K562 (cell line): ENCODE data around the gene ORC4. TPM values are rescaled to one million over a fixed set of nuclear protein-coding genes. Genes with fewer than 3 reads are reported as not detected.
A peak's percentile ranks its signal among the peaks of the same experiment; 100 is the strongest.

Experiments
- ATAC-seq: fragments of 200-7000 bp; cut with Tn5 transposase; 3 replicates; pipeline ENCODE4 v1.9.1; 2020; ENCODE audit warnings: moderate library complexity
- BruUV-seq: library from RNA; stranded (reverse); fragments of 400-500 nt; replicated peaks from 2 replicates; lab custom pipeline; 2021; lab: Mats Ljungman, UMichigan
- CTCF ChIA-PET: fragments of 300-600 bp; formaldehyde crosslinking; extraction: SDS; loops from one replicate; lab custom pipeline; 2021; ENCODE audit warnings: low intra/inter-chr PET ratio; lab: Yijun Ruan, JAX
- POLR2A ChIA-PET: fragments of 300-600, 350-650 bp; sonication (Branson Sonifier 250); formaldehyde crosslinking; extraction: SDS; loops from one replicate; lab custom pipeline; 2021; ENCODE audit warnings: antibody characterized with exemption, inconsistent platforms; lab: Yijun Ruan, JAX
- DNase-seq, 4 experiments: peaks; one replicate each; pipeline versions ENCODE4 v3.0.0 to v3.0.0-alpha.2; 2011 to 2018; ENCODE audit warnings: low spot score in 3 of 4, mixed read lengths in 3 of 4; ENCODE audit errors: extremely low read depth in 1 of 4
- FAIRE-seq: peaks from 2 replicates; lab custom pipeline; 2011; peaks lifted over from hg19 to GRCh38; lab: Jason Lieb, UNC
- H2AFZ ChIP-seq: 2 replicates; pipeline ENCODE4 v1.6.0; 2011; ENCODE audit warnings: low read depth, low read length, control low read depth, inconsistent platforms
- H3K27ac ChIP-seq: fragments of 200-600 bp; 3 replicates; pipeline ENCODE4 v1.8.0; 2011; ENCODE audit warnings: low read depth, mild to moderate bottlenecking, control low read depth, inconsistent platforms, low read length, moderate library complexity, mixed read lengths; ENCODE audit errors: extremely low read depth
- H3K27me3 ChIP-seq, 2 experiments: fragments of 300-600 bp in 1 of 2; 2 replicates in 1 of 2; 3 replicates in 1 of 2; pipeline versions ENCODE4 v1.6.0 to v1.8.0; 2011; ENCODE audit warnings: inconsistent platforms in 2 of 2, low read length in 2 of 2, mild to moderate bottlenecking in 1 of 2, mixed read lengths in 1 of 2, moderate library complexity in 1 of 2; ENCODE audit not compliant: control insufficient read depth in 2 of 2, insufficient read depth in 2 of 2
- H3K36me3 ChIP-seq: fragments of 300-600 bp; 3 replicates; pipeline ENCODE4 v1.8.0; 2011; ENCODE audit warnings: mild to moderate bottlenecking, low read length, inconsistent platforms; ENCODE audit not compliant: control insufficient read depth, insufficient read depth
- H3K4me1 ChIP-seq, 2 experiments: fragments of 200-600 bp in 1 of 2; replicated peaks in 1 of 2; 2 replicates in 1 of 2; 3 replicates in 1 of 2; pipeline versions ENCODE4 v1.5.1 to v1.8.0; 2011; ENCODE audit warnings: inconsistent platforms in 2 of 2, low read length in 2 of 2, mild to moderate bottlenecking in 1 of 2, mixed read lengths in 1 of 2, moderate library complexity in 1 of 2; ENCODE audit not compliant: control insufficient read depth in 2 of 2, insufficient read depth in 2 of 2
- H3K4me2 ChIP-seq: 2 replicates; pipeline ENCODE4 v1.6.1; 2011; ENCODE audit warnings: low read length, control low read depth, inconsistent platforms, mixed read lengths; ENCODE audit not compliant: insufficient read depth
- H3K4me3 ChIP-seq: fragments of 200-600 bp; sonication (generic), shearing (Covaris generic); 2 replicates; pipeline ENCODE4 v1.5.1; 2016; ENCODE audit warnings: control low read depth, inconsistent platforms
- H3K79me2 ChIP-seq: fragments of 200-600 bp; 3 replicates; pipeline ENCODE4 v1.8.0; 2011; ENCODE audit warnings: low read length, inconsistent platforms; ENCODE audit not compliant: control insufficient read depth, insufficient read depth
- H3K9ac ChIP-seq, 2 experiments: 2 replicates each; pipeline versions ENCODE4 v1.6.0 to v1.6.1; 2011; ENCODE audit warnings: low read depth in 2 of 2, low read length in 2 of 2, control low read depth in 1 of 2, inconsistent platforms in 1 of 2, mild to moderate bottlenecking in 1 of 2, mixed read lengths in 1 of 2; ENCODE audit not compliant: insufficient read depth in 1 of 2
- H3K9me1 ChIP-seq: one replicate; pipeline ENCODE4 v1.6.0; 2011; ENCODE audit warnings: inconsistent platforms, mild to moderate bottlenecking, low read length, moderate library complexity; ENCODE audit not compliant: control insufficient read depth, insufficient read depth
- H3K9me3 ChIP-seq: replicated peaks from 2 replicates; pipeline ENCODE4 v1.5.1; 2011; ENCODE audit warnings: low read depth, low read length, inconsistent platforms; ENCODE audit not compliant: control insufficient read depth, insufficient read depth
- H4K20me1 ChIP-seq: replicated peaks from 2 replicates; pipeline ENCODE4 v1.6.1; 2011; ENCODE audit warnings: low read length, inconsistent platforms, mixed read lengths; ENCODE audit not compliant: control insufficient read depth, insufficient read depth
- ARID2 ChIP-seq: fragments of 450-650 bp; IDR thresholded peaks from 2 replicates; pipeline ENCODE4 v1.6.1; 2017; ENCODE audit warnings: antibody characterized with exemption, mild to moderate bottlenecking
- CTBP1 ChIP-seq: fragments of 450-650 bp; IDR thresholded peaks from 2 replicates; pipeline ENCODE4 v1.6.1; 2016; ENCODE audit warnings: borderline replicate concordance
- DDX20 ChIP-seq: fragments of 450-650 bp; IDR thresholded peaks from 2 replicates; pipeline ENCODE4 v1.6.1; 2016; ENCODE audit warnings: missing genetic modification characterization, low read depth, mild to moderate bottlenecking, missing compliant biosample characterization, moderate library complexity
- EGR1 ChIP-seq: fragments of 450-650 bp; conservative IDR thresholded peaks from 2 replicates; pipeline ENCODE4 v1.6.1; 2017; ENCODE audit warnings: mild to moderate bottlenecking
- HOXB6 ChIP-seq: fragments of 250-450 bp; sonication (Bioruptor Pico); IDR thresholded peaks from 2 replicates; pipeline ENCODE4 v1.5.1; 2022; ENCODE audit warnings: mild to moderate bottlenecking, borderline replicate concordance
- NRF1 ChIP-seq, 2 experiments: fragments of 450-650 bp; IDR thresholded peaks in 1 of 2; conservative IDR thresholded peaks in 1 of 2; 2 replicates each; pipeline ENCODE4 v1.6.1; 2014; ENCODE audit warnings: mild to moderate bottlenecking in 2 of 2
- PHF8 ChIP-seq: fragments of 200-600 bp; sonication (generic); IDR thresholded peaks from 2 replicates; pipeline ENCODE4 v1.6.1; 2012; ENCODE audit warnings: mixed run types, mild to moderate bottlenecking, inconsistent platforms, low read length, moderate library complexity, borderline replicate concordance
- THRAP3 ChIP-seq: fragments of 450-650 bp; IDR thresholded peaks from 2 replicates; pipeline ENCODE4 v1.6.1; 2016; ENCODE audit warnings: mild to moderate bottlenecking, inconsistent platforms, borderline replicate concordance
- ZBTB11 ChIP-seq, 3 experiments: fragments of 200-800 bp in 1 of 3; fragments of 250-450 bp in 1 of 3; fragments of 450-650 bp in 1 of 3; sonication (Bioruptor Pico) in 1 of 3; sonication (Bioruptor generic) in 1 of 3; formaldehyde crosslinking in 1 of 3; IDR thresholded peaks; 2 replicates each; pipeline versions ENCODE4 v1.6.1 to v1.8.0; 2016 to 2022; ENCODE audit warnings: mild to moderate bottlenecking in 2 of 3, missing genetic modification characterization in 2 of 3, missing compliant biosample characterization in 1 of 3, moderate library complexity in 1 of 3
- ZFP91 ChIP-seq: sonication (generic); formaldehyde crosslinking; IDR thresholded peaks from 2 replicates; pipeline ENCODE4 v1.8.0; 2022; ENCODE audit warnings: mild to moderate bottlenecking, missing genetic modification reagents
- ZNF282 ChIP-seq: sonication (generic); formaldehyde crosslinking; IDR thresholded peaks from 2 replicates; pipeline ENCODE4 v1.8.1; 2023; ENCODE audit warnings: missing genetic modification reagents
- WGBS: fragments of 100-300 bp; shearing (Covaris generic); methylation state at CpG from one replicate; pipeline ENCODE4 v1.1.6; 2016; ENCODE audit warnings: low coverage, mixed read lengths; ENCODE audit not compliant: insufficient coverage; ENCODE audit errors: missing lambda C conversion rate; 5-methylcytosine and 5-hydroxymethylcytosine counted together
- in situ Hi-C: fragments of 300-500 bp; cut with MboI; formaldehyde crosslinking; loops from 4 replicates; pipeline ENCODE4 v1.15.0; 2018; ENCODE audit warnings: inconsistent platforms, mixed read lengths
- intact Hi-C: fragments of 100-400 bp; cut with micrococcal nuclease; formaldehyde crosslinking; loops from 2 replicates; pipeline ENCODE4 v1.14.2; 2022
- polyA plus RNA-seq, 8 experiments: library from polyadenylated mRNA; depleted of rRNA in 4 of 8; stranded (reverse) in 5 of 8; unstranded in 3 of 8; fragments of >200 nt; fragmentation: Nextera tagmentation in 2 of 8; fragmentation: Illumina TruSeq in 1 of 8; extraction: Ambion mirVana in 2 of 8; extraction: Trizol in 1 of 8; gene quantifications; 2 replicates each; pipeline versions ENCODE4 v1.2.1 to v1.2.3, GENCODE V29; 2011 to 2014; ENCODE audit warnings: inconsistent platforms in 1 of 8, missing spikeins in 1 of 8
- total RNA-seq, 7 experiments: library from RNA; depleted of rRNA in 6 of 7; stranded (reverse); fragments of >200 nt in 6 of 7; fragmentation: Illumina TruSeq in 2 of 7; extraction: Trizol in 2 of 7; gene quantifications; 2 replicates each; pipeline versions ENCODE4 v1.2.1 to v1.2.3, GENCODE V29; 2011 to 2021; ENCODE audit warnings: low replicate concordance in 1 of 7

The ORC4 gene
- total and polyA plus RNA-seq, 9 of the 15 experiments (the other 6 are each of a cell fraction or from before 2014, with no cell fraction given): 58.6 to 100 (median 70.5) TPM

- TF ChIP-seq NRF1 (conservative IDR thresholded peaks at IDR 0.05 in 1 of 2, IDR thresholded peaks at IDR 0.05 in 1 of 2): peak in 1 of 2 experiments; percentile 81; a peak in 3 of 4 replicates
- no peak for TF ChIP-seq ZNF282 (CRISPR knock-in tag)
- peak; percentile 74; the same call in 1 of the 2 replicates for TF ChIP-seq ZFP91
- TF ChIP-seq PHF8: peak; percentile 37; the same call in 1 of the 2 replicates
- TF ChIP-seq EGR1: 0 out of 2 replicates have a peak, but pooled peaks have one; percentile 29
- TF ChIP-seq CTBP1: peak; percentile 46; the same call in 1 of the 2 replicates
Measured at GRCh38 chr2:148021059-148021861, 723 bp upstream of the ORC4 start, which contains the start of gene MBD5 (continued).

GRCh38 chr2:148014616-148015015, 5.9 kb downstream of the ORC4 start:
- H3K4me3 ChIP-seq: no peak overlapping the region
- peaks cover 98% of the 10 kb centered on the region for H3K79me2 ChIP-seq
- no peaks in the 10 kb centered on the region for H3K9me3 ChIP-seq
- H4K20me1 ChIP-seq: no peaks in the 10 kb centered on the region
- ChIA-PET CTCF (no interaction called here), POLR2A (no interaction called here)
- no peak overlapping the region for H3K4me2 ChIP-seq
- no peak overlapping the region for H3K27ac ChIP-seq
- no peak overlapping the region for H3K9ac ChIP-seq
- H3K36me3 ChIP-seq: peaks cover 4% of the 10 kb centered on the region; the same call in 1 of the 3 replicates
- H3K27me3 ChIP-seq: no peaks in the 10 kb centered on the region
- no peak for FAIRE-seq
- WGBS: 47% methylated on average over 5 of the region's 5 CpGs
- no peaks in the 10 kb centered on the region; a peak in 2 of 5 replicates for H3K4me1 ChIP-seq
- in situ Hi-C loops (no loop called here), intact Hi-C loops (no loop called here)
- no peak for ATAC-seq
- H2AFZ ChIP-seq: no peak overlapping the region
- H3K9me1 ChIP-seq: no peaks in the 10 kb centered on the region
- no peak for TF ChIP-seq HOXB6 (CRISPR knock-in tag)
- TF ChIP-seq ARID2: no peak
- no peak for TF ChIP-seq THRAP3
- no peak for TF ChIP-seq DDX20 (tag)
- no peak for TF ChIP-seq ZBTB11 (CRISPR knock-in tag; IDR thresholded peaks at IDR 0.05)
- DNase-seq: no peak
- BruUV-seq: no TSS peak
